GM19455 (cell line): ENCODE measurements around the gene BDKRB1.

Experiments used
- ATAC-seq: cut with Tn5 transposase; IDR thresholded peaks from one replicate; pipeline ENCODE4 v1.9.1; 2021; ENCODE audit not compliant: unreplicated experiment

Gene BDKRB1

DNA sequence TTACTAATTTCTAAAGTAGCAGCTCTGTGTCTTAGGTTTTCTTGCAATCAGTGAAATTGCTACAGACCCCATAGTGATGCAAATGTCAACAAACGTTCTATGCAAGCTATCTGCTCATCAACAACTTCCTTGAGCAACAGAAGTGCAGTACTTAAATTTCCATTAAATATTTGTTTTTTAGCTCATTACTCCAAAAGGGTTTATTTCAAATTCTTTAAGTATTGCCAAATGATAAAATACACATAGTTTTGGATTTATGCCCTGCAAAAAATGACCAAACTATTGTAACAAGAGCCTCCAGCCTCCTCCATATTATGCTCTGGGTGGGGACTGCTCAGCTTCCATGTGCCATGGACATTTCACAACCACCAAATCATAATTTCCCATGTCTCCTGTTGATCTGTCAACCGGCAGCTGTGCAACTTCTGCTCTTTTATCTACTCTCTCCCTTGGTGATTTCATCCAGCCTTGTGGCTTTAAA lies 4.4 kb downstream of the BDKRB1 start:
- ATAC-seq = no peak

DNA sequence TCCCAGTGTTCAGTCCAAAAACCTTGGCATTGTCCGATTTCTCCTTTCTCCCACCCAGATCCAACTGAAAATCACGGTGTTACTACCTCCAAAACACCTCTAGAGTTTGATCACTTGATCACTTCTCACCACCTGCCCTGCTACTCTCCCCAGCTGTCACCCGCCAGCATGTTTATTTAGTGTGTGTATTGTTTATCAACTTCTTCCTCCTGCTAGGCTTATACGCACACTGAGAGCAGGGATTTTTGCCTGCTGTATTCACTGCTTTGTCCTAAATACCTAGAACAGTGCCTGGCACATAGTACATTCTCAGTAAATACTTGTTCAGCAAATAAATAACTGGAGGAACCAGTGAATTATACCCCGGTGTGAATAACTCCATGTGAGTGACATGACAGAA lies 5.0 kb downstream of the BDKRB1 start:
- ATAC-seq = no peak

DNA sequence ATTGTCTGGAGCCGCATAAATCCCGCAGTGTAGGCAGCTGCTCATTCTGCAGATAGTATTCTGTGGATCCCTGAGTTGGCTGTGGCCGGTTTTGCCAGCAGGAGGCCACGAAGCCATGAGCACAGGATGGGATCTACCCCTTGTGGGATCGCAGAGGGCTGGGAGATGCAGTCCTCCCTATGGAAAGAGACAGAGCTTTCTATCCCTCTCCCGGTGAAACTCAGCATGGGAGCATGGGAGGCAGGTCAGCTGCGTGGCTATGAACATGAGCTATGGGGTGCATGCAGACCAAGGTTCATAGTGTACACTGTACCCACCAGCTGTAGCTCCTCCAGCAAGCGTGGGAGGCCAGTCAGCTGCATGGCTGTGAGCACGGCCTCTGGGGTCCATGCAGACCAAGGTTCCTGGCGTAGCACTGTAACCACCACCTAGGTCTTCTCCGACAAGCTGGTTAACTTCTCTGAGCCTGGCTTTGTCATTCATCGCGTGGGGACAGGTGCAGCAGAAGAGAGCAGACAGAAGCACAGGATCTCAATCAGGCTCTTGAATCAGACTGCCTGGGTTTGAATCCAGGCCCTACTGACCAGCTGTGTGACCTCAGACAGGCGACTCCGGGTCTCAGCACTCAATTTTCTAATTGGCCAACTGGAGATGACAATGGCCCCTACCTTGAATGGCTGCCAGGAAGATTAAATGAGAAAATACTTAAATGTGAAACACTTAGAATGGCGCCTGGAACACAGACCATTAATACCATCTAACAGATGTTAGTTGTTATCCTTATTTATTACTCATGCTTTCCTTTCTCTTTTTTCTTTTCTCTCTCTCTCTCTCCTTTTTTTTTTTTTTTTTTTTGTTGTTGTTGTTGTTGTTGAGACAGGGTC lies 6.0 kb downstream of the BDKRB1 start:
- ATAC-seq = no peak

DNA sequence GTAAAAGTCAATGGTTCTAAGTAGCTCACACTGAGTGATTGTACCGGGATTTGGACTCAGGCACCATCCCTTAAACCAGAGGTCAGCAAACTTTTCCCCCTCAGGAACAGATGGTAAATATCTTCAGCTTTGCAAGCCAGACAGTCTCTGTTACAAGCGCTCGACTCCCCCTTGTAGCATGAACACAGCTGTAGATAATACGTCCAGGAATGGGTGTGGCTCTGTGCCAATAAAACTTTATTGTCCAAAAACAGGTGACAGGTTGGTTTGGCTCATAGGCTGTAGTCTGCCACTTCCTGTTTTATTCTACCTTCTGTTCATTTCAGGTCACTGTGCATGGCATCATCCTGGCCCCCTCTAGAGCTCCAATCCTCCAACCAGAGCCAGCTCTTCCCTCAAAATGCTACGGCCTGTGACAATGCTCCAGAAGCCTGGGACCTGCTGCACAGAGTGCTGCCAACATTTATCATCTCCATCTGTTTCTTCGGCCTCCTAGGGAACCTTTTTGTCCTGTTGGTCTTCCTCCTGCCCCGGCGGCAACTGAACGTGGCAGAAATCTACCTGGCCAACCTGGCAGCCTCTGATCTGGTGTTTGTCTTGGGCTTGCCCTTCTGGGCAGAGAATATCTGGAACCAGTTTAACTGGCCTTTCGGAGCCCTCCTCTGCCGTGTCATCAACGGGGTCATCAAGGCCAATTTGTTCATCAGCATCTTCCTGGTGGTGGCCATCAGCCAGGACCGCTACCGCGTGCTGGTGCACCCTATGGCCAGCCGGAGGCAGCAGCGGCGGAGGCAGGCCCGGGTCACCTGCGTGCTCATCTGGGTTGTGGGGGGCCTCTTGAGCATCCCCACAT lies 7.6 kb downstream of the BDKRB1 start:
- no peak for ATAC-seq

DNA sequence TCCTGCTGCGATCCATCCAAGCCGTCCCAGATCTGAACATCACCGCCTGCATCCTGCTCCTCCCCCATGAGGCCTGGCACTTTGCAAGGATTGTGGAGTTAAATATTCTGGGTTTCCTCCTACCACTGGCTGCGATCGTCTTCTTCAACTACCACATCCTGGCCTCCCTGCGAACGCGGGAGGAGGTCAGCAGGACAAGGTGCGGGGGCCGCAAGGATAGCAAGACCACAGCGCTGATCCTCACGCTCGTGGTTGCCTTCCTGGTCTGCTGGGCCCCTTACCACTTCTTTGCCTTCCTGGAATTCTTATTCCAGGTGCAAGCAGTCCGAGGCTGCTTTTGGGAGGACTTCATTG lies 8.2 kb downstream of the BDKRB1 start:
- no peak for ATAC-seq

DNA sequence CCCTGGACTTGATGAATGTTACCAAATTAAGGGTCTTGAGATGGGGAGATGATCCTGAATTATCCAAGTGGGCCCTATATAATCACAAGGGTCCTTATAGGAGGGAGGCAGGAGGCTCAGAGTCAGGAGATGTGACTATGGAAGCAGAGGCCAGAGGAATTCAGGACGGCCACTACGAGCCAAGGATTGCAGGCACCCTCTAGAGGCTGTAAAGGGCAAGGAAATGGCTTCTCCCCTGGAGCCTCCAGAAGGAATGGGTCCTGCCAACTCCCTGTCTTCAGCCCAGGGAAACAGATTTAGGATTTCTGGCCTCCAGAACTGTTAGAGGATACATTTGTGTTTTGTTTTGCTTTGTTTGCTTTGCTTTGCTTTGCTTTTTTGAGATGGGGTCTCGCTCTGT lies 8.8 kb downstream of the BDKRB1 start:
- ATAC-seq = no peak

DNA sequence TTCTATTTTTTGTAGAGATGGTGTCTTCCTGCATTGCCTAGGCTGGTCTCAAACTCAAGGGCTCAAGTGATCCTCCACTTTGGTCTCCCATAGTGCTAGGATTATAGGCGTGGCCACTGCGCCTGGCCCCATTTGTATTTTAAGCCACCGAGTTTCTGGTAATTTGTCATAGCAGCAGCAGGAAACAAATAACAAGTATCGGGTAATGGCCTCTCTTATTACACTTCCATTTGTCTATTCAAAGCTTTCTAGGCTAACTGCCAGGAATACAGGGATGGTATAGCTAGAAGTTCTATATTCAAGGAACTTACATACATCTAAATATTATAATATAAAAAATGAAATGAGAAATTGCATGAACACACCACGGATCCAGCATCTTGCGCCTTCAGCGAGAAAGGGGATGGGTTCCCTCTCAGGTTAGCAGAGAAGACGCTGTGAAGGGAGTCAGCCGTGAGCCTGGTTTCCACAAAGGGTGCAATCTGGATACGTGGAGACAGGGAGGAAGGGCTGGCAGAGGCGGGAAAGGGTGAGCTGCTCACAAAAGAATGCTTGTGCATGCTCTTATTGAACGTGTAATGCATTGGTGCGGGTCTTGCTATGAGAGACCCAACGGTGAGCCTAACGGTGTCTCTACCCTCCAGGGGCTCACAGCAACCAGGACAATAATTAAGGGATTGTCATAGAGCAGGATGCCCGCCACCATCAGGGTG lies 9.5 kb downstream of the BDKRB1 start:
- no peak for ATAC-seq

DNA sequence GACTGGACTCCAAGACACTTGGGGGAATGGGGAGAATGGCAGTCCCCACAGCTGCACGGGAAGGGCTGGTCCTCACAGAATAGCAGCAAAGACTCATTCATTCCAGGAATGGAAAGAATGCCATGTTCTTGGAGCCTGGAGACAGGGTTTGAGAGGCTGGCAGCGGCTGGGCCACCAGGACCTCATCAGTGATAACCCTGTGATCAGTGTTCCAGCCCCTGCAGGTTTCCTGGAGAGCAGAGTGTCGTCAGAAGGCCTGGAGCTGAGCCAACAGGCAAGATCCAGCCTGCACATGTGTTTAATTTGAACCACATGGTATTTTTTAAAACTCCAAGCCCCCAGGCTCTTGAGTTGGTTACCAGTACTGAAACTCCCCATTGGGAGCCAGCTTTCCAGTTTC lies 11.3 kb downstream of the BDKRB1 start:
- ATAC-seq = no peak

DNA sequence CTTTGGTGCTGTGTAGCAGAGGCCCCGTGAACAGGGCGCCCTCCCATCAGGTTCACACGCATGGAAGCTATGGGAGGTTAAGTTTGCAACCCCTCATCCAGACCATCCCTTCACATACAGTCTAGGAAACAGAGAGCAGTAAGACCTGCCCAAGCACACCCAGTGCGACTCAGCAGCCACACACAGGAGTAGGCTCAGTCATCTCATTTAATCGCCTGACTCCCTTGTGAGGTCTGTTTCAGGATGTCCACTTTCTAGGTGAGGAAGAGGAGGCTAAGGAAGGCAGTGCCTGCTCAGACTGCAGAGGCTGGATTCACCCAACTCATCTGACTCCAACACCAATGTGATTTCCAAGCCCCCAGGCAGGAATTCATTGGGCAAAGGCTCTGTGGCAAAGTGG lies 11.9 kb downstream of the BDKRB1 start:
- ATAC-seq = no peak

DNA sequence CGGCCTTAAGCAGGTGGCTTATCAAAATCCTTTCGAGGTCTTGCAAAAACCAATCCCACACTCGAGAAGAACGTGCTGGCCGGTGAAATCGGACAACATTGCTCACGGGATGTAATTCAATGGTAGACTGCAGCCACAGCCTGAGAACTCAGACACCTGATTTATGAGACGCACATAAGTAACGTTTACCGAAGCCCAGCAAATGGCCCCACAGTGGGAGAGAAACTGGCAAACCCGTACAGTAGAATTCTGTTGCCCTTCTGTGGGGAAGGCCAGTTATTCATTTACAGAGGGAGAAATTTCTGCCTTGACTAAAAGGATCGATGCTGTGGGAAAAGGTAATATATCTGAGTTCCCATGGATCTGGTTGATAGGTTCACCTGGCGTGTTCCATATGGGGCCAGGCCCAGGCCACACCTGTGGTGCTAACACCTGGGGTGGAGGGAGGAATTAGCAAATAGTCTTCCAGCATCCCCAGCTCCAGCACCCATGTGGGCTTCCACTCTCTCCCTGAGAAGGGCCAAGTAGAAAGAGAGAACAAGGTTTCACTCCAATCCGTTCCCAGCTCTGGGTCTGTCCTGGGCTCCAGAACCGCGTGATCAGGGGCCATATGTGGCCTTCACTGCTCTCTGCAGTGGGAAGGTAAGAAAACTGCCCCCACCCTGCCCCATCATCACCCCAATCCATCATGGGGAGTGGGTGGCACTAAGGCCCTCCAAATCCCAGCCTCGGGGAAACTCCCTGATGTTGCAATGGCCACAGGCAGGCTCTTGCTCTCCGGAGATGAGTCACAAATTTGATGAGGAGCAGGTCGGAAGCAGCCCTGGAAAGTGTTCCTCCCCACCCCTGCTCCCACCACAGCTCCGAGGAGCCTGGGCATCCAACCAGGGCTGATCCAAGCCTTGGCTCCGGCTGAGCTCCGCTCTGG lies 12.7 kb downstream of the BDKRB1 start:
- ATAC-seq = no peak

DNA sequence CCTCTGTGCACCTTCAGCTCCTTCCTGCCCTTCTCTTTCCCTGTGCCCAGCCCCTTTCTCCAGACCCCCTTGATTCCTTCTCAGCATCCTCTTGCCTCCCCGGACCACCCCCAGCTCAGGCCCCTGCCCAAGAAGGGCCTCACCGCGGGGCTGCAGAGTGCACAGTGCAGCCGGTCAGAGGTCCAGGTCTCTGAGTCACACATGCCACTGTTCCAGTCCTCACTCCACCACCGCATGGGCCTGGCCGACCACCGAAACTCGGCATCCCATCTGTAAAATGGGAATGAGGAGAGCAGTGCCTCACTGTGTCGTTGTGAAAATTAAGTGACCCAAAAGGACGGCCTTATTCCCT lies 13.3 kb downstream of the BDKRB1 start:
- no peak for ATAC-seq

DNA sequence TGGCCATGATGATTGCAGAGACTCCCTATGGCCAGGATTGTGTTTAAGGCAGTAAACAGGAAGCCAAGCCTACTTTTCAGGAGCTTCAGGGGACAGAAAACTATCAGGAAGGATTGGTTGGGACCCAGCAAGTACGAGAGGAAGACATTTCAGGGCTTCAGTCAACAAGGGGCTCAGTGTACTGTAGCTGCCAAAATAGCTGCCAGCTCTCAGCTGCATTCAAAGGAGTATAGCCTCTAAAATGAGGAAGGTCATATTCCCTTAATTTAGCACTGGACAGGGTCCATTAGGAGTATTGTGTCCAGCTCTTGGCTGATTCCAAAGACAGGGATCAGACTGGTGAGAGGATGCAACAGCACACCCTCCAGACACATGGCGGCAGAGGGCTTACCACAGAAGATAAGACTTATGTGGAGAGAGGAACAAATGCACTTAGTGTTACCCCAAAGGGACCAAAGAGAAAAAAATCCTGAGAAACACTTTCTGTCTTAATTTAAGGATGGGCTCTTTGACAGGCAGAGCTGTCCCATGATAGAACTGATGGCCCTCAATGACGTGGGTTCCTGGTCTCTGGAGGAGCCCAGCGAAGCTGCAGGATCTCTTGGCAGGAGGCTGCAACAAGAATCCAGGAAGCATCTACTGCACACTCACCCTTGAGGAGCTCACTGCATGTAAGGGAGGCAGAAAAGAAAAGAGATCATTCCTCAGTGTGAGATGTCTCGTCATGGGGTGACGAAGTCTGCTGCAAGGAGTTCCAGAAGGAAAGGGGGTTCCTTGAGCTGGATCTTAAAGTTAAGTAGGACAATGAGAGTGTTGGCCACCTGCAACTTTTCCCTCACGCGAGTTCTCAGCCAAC lies 14.8 kb downstream of the BDKRB1 start:
- no peak for ATAC-seq

DNA sequence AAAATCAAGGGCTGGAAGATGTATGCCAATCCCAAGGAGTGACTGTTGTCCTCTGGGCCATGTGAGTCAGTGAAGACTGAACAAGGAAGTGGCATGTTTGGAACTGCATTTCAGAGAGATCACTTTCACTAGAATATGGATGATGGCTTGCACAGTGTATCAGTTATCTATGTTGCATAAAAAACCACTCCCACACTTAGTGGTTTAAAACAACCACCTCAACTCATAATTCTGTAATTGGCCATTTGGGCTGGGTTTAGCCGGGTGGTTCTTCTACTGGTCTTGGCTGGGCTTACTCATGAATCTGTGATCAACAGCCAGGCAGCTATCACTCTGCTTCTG lies 15.4 kb downstream of the BDKRB1 start:
- ATAC-seq = no peak

DNA sequence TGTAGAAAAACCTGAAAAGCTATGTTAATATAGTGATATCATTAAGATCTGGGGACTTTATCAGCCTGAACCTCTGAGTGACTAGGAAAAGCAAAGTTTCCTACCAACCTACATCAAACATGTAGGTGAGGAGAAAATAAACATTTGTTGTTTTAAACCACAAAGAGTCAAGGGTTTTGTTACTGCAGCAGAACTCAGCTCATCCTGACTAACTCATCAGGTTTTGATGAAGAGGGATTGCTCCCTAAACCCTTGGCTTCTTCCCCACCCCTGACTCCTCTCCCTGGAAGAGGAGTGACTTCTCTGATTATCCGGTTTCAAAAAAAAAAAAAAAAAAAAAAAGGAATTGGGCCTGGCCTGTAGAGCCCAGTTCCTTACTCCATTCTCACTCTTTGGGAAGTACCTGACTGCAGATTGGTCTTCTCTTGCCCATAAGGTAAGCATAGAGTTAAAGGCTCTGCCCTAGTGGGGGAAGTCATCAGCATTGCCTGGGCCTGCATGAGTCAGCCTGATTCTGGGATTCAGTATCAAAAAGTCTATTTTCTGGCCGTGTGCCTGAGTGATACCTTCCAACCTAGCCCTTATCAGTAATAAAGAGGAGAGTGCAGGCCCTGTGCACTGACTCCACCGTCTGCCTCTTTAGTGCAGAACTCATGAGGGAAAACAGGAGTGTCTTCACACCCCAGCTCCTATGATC lies 16.9 kb downstream of the BDKRB1 start:
- ATAC-seq = no peak

DNA sequence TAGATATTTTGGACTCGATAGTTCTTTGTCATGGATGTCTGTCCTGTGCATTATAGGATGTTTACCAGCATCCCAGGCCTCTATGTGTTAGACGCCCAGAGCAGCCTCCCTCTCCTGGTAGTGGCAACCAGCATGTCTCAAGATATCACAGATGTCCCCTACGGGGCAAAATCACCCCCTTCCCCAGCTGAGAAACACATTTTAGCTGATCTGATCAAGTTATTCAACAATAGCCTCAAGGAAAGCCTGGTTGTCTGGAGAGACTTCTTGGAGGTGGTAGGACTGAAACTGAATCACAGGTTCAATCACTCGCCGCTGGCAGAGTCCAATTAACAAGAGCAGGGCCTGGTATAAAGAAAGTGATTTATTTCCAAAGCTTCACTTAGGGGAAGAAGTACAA lies 17.6 kb downstream of the BDKRB1 start:
- no peak for ATAC-seq

DNA sequence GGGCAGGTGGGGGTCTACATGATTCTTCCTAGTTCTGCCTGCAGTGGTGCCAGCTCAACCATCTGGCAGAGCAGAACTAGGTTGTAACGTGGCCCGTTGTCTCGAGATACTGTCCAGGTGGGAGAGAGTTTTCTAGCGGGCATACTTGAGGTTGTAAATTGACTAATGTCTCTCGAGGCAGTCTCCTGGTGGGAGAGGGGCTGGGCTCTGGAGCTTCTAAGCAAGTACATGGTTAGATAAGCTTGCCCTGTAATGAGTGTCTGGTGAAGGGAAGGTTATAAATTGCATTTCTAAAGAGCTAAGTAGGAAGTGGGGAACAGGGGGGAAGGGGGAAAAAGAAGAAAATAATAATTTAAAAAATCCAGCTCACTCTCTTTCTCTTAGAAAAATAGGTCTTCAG lies 18.1 kb downstream of the BDKRB1 start:
- ATAC-seq = no peak

DNA sequence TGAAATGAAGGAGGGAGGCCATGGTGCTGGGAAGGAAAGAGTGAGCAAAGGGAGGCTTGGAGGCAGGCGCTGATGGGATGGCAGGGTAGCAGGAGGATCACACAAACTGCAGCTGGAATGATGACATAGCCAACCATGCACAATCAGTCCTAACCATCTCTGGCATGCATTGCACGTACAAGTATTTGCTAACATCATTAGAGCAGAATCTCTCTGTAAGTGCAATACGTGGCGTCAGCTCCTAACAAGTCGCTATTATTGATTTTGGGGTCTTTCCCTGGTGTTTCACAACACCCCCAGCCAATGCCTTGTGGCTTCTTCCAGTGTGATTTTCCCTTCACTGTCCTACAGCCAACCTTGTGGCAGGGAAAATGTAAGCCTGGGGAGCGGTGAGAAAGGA lies 18.5 kb downstream of the BDKRB1 start:
- no peak for ATAC-seq

DNA sequence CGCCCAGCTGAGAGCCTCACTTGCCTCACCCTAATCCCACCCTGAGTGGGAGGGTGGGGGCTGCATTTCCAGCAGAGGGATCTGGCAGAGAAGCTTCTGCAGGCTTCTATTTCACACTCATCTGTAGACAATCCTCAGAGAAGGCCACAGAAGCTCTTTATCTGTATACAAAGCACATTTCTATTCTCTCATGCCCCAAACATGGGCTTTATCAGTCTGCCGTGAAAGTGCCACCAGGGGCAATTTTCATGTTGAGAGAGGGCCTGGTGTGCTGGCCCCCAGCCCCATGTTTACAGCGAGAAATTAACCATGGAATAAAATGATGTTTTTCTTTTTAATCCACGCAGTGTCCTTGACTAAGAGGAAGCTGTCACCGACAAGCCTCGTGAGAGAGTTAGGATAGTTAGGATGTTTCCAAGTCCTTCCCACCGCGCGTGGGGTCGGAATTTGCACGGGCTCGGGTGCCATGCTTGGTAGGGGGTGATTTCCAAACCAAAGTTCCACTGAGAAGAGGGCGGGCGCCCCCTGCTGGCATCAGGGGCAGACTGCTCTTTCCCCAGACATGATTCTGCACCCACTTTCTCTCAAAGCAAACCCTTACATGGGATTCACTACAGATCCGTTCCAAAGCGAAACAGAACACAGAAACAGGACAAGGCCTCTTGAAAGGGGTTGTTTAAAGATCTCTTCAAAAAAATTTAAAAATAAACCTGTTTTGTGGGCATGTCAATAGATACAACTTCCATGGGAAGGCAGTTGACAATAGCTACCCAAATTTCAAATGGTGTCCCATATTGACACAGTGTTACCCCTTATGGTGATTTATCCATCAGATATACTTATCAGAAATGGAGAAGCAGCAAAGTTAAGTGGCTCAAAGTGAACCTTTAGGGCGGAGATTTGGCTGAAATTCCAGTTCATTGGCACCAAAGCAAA lies 19.4 kb downstream of the BDKRB1 start:
- ATAC-seq = no peak
